SK-N-SH (cell line): ENCODE results near the gene MELTF. TPM values are rescaled to one million over a fixed set of nuclear protein-coding genes. Genes with fewer than 3 reads are reported as not detected.

Experiments
- CTCF ChIA-PET: fragments of 300-600, 350-600 bp; formaldehyde crosslinking; extraction: SDS; loops from one replicate; lab custom pipeline; 2021; lab: Yijun Ruan, JAX
- POLR2A ChIA-PET: fragments of 350-600 bp; sonication (Branson Sonifier 250); formaldehyde crosslinking; extraction: SDS; loops from one replicate; lab custom pipeline; 2020; ENCODE audit warnings: antibody characterized with exemption, inconsistent platforms; lab: Yijun Ruan, JAX
- DNase-seq: peaks from one replicate; pipeline ENCODE4 v3.0.0; 2012
- H2AFZ ChIP-seq: fragments of 200-600 bp; sonication (generic); 2 replicates; pipeline ENCODE4 v1.8.1; 2016; ENCODE audit warnings: antibody characterized with exemption, mild to moderate bottlenecking, low read depth
- H3F3A ChIP-seq: fragments of 200-600 bp; sonication (generic); replicated peaks from 2 replicates; pipeline ENCODE3; 2016; ENCODE audit warnings: antibody characterized with exemption, mild to moderate bottlenecking; ENCODE audit not compliant: insufficient read depth
- H3K27ac ChIP-seq, 2 experiments: fragments of 200-500 bp in 1 of 2; fragments of 200-600 bp in 1 of 2; sonication (Bioruptor generic) in 1 of 2; sonication (generic), shearing (Covaris generic) in 1 of 2; 2 replicates each; pipeline versions ENCODE4 v1.5.1 to v1.6.1; 2014 to 2016; ENCODE audit warnings: low read depth in 2 of 2, inconsistent platforms in 1 of 2, low read length in 1 of 2, mild to moderate bottlenecking in 1 of 2, mixed read lengths in 1 of 2
- H3K27me3 ChIP-seq: fragments of 200-600 bp; sonication (generic), shearing (Covaris generic); 2 replicates; pipeline ENCODE4 v1.6.1; 2016; ENCODE audit warnings: mixed run types; ENCODE audit not compliant: insufficient read depth
- H3K36me3 ChIP-seq, 2 experiments: fragments of 200-500 bp in 1 of 2; fragments of 200-600 bp in 1 of 2; sonication (Bioruptor generic) in 1 of 2; sonication (generic) in 1 of 2; replicated peaks in 1 of 2; 2 replicates each; pipeline versions ENCODE3 to v1.5.1; 2014 to 2016; ENCODE audit warnings: low read length in 1 of 2, mild to moderate bottlenecking in 1 of 2; ENCODE audit not compliant: insufficient read depth in 2 of 2, control insufficient read depth in 1 of 2
- H3K4me1 ChIP-seq, 2 experiments: fragments of 200-500 bp in 1 of 2; fragments of 200-600 bp in 1 of 2; sonication (Bioruptor generic) in 1 of 2; sonication (generic), shearing (Covaris generic) in 1 of 2; 2 replicates each; pipeline versions ENCODE4 v1.5.1 to v1.6.1; 2014 to 2016; ENCODE audit warnings: low read depth in 1 of 2, low read length in 1 of 2, mixed run types in 1 of 2; ENCODE audit not compliant: insufficient read depth in 2 of 2, control insufficient read depth in 1 of 2
- H3K4me2 ChIP-seq: fragments of 200-600 bp; sonication (generic), shearing (Covaris generic); 2 replicates; pipeline ENCODE4 v1.6.1; 2017; ENCODE audit warnings: mixed run types
- H3K4me3 ChIP-seq, 2 experiments: fragments of 200-500 bp in 1 of 2; fragments of 200-600 bp in 1 of 2; sonication (Bioruptor generic) in 1 of 2; sonication (generic), shearing (Covaris generic) in 1 of 2; 2 replicates each; pipeline versions ENCODE4 v1.5.1 to v1.8.1; 2014 to 2016; ENCODE audit warnings: low read depth in 2 of 2, inconsistent platforms in 1 of 2, low read length in 1 of 2, mild to moderate bottlenecking in 1 of 2, mixed read lengths in 1 of 2, moderate library complexity in 1 of 2
- H3K79me2 ChIP-seq: fragments of 200-600 bp; sonication (generic); 2 replicates; pipeline ENCODE4 v1.8.1; 2017; ENCODE audit warnings: mild to moderate bottlenecking; ENCODE audit not compliant: insufficient read depth
- H3K9ac ChIP-seq: fragments of 200-600 bp; sonication (generic); 2 replicates; pipeline ENCODE4 v1.6.1; 2017; ENCODE audit warnings: mixed run types
- H3K9me2 ChIP-seq: fragments of 200-600 bp; sonication (generic); 2 replicates; pipeline ENCODE4 v1.6.1; 2017; ENCODE audit warnings: mixed run types
- H3K9me3 ChIP-seq: fragments of 200-600 bp; sonication (generic); 2 replicates; pipeline ENCODE4 v1.6.1; 2017; ENCODE audit warnings: mixed run types, mild to moderate bottlenecking, moderate library complexity
- H4K20me1 ChIP-seq: fragments of 200-600 bp; sonication (generic); 2 replicates; pipeline ENCODE4 v1.6.1; 2017; ENCODE audit warnings: mild to moderate bottlenecking, mixed run types; ENCODE audit not compliant: insufficient read depth
- CHD2 ChIP-seq: fragments of 150-350 bp; IDR thresholded peaks from 2 replicates; pipeline ENCODE4 v1.6.1; 2018; ENCODE audit warnings: low read length; ENCODE audit not compliant: partially characterized antibody
- CTCF ChIP-seq: fragments of 200-600 bp; sonication (generic); IDR thresholded peaks from 2 replicates; pipeline ENCODE4 v1.6.1; 2017; ENCODE audit warnings: antibody characterized with exemption, mild to moderate bottlenecking, moderate library complexity
- ELF1 ChIP-seq: IDR thresholded peaks from 2 replicates; pipeline ENCODE4 v1.4.0; 2012
- EZH2phosphoT487 ChIP-seq: fragments of 200-600 bp; sonication (generic); IDR thresholded peaks from 2 replicates; pipeline ENCODE4 v1.6.1; 2017; ENCODE audit warnings: low read depth, mixed run types, mild to moderate bottlenecking, antibody characterized with exemption, moderate library complexity, borderline replicate concordance
- FOSL2 ChIP-seq: IDR thresholded peaks from 2 replicates; pipeline ENCODE4 v1.4.0; 2012; ENCODE audit warnings: low read depth, mild to moderate bottlenecking, moderate library complexity, borderline replicate concordance
- GABPA ChIP-seq: IDR thresholded peaks from 2 replicates; pipeline ENCODE4 v1.4.0; 2012; ENCODE audit warnings: low read depth, mild to moderate bottlenecking
- GATA2 ChIP-seq: sonication (generic); formaldehyde crosslinking; IDR thresholded peaks from 2 replicates; pipeline ENCODE4 v1.5.0; 2020; ENCODE audit warnings: mild to moderate bottlenecking, missing genetic modification reagents
- MEF2A ChIP-seq: IDR thresholded peaks from 2 replicates; pipeline ENCODE4 v1.4.0; 2012; ENCODE audit warnings: low read depth, borderline replicate concordance
- MXI1 ChIP-seq: IDR thresholded peaks from 2 replicates; pipeline ENCODE4 v1.6.1; 2012; ENCODE audit warnings: mild to moderate bottlenecking, low read depth, low read length, improper control_type of control experiment
- NRF1 ChIP-seq: IDR thresholded peaks from 2 replicates; pipeline ENCODE4 v1.6.1; 2012; ENCODE audit warnings: low read depth, mild to moderate bottlenecking, low read length
- REST ChIP-seq: IDR thresholded peaks from 2 replicates; pipeline ENCODE4 v1.6.1; 2012; ENCODE audit warnings: mild to moderate bottlenecking, low read depth, low read length, moderate library complexity
- RFX5 ChIP-seq: IDR thresholded peaks from 2 replicates; pipeline ENCODE4 v1.6.1; 2012; ENCODE audit warnings: mild to moderate bottlenecking, improper control_type of control experiment, low read length
- RXRA ChIP-seq: IDR thresholded peaks from 2 replicates; pipeline ENCODE4 v1.4.0; 2012; ENCODE audit warnings: low read depth, mild to moderate bottlenecking, borderline replicate concordance
- SIN3A ChIP-seq: IDR thresholded peaks from 2 replicates; pipeline ENCODE4 v1.6.1; 2012; ENCODE audit warnings: low read depth, mild to moderate bottlenecking, low read length, moderate library complexity, borderline replicate concordance
- TEAD4 ChIP-seq: IDR thresholded peaks from 2 replicates; pipeline ENCODE4 v1.4.0; 2012; ENCODE audit warnings: mild to moderate bottlenecking, borderline replicate concordance; ENCODE audit not compliant: insufficient read depth
- USF1 ChIP-seq: IDR thresholded peaks from 2 replicates; pipeline ENCODE4 v1.4.0; 2012; ENCODE audit warnings: low read depth, borderline replicate concordance
- USF2 ChIP-seq: fragments of 150-350 bp; IDR thresholded peaks from 2 replicates; pipeline ENCODE4 v1.6.1; 2017; ENCODE audit warnings: antibody characterized with exemption, low read length, low read depth, borderline replicate concordance
- YY1 ChIP-seq: IDR thresholded peaks from 2 replicates; pipeline ENCODE4 v1.4.0; 2012; ENCODE audit warnings: low read depth, mild to moderate bottlenecking
- WGBS: methylation state at CpG from one replicate; pipeline ENCODE4 v1.1.6; 2017; ENCODE audit warnings: low lambda C conversion rate; 5-methylcytosine and 5-hydroxymethylcytosine counted together
- polyA plus RNA-seq, 3 experiments: library from polyadenylated mRNA; depleted of rRNA; stranded (reverse); fragments of >200 nt; gene quantifications; 2 replicates each; pipeline ENCODE4 v1.2.3, GENCODE V29; 2012

Gene MELTF
- polyA plus RNA-seq, 1 of the 3 experiments (the other 2 are of a cell fraction): 32.4 TPM

- POLR2A ChIA-PET: no interaction called here
- Histone ChIP-seq H3K4me3 (no peak overlapping the region), H3K9me3 (no peaks in the 10 kb centered on the region), H3K9me2 (no peaks in the 10 kb centered on the region), H3K36me3 (no peaks in the 10 kb centered on the region), H3K4me2 (no peak overlapping the region), H3K4me1 (peaks cover 0 to 22% of the 10 kb centered on the region in 2 experiments; a peak in 1 of 4 replicates), H3K27ac (no peak overlapping the region), H2AFZ (no peak overlapping the region), H3K9ac (no peak overlapping the region), H3K27me3 (no peaks in the 10 kb centered on the region), H4K20me1 (no peaks in the 10 kb centered on the region), H3F3A (no peaks in the 10 kb centered on the region), H3K79me2 (peaks cover 2% of the 10 kb centered on the region; the same call in 1 of the 2 replicates)
- DNase-seq: no peak
- CTCF ChIA-PET: interaction anchor here (0.6 to 1.4 kb wide), 3 partner anchors 8 to 86 kb away, joined by 3 to 4 read pairs (median 4); no protein-coding TSS in a partner anchor
- 95% methylated on average over 31 of the region's 36 CpGs for WGBS
- TF ChIP-seq USF1 (no peak), EZH2phosphoT487 (no peak), USF2 (no peak), ELF1 (no peak), NRF1 (no peak), GATA2 (no peak), REST (no peak), MEF2A (no peak), GABPA (no peak), CTCF (no peak), TEAD4 (no peak), RFX5 (no peak), SIN3A (no peak), MXI1 (no peak), CHD2 (no peak), YY1 (no peak), FOSL2 (no peak), RXRA (no peak)
Measured at GRCh38 chr3:197023998-197024651, 5.5 kb downstream of the MELTF start.
